NCI-H1105 treated with DMSO at 0.1 percent for 48 hours (cell line): ENCODE results near the gene ANO8.

Experiments used
- DNase-seq: peaks from one replicate; lab custom pipeline; 2025; lab: John Stamatoyannopoulos, UW

The ANO8 gene

GRCh38 chr19:17327654-17328516 is 6.8 kb downstream of the ANO8 start:
- DNase-seq: peak; percentile 11

GRCh38 chr19:17327068-17327653 is 7.5 kb downstream of the ANO8 start:
- no peak for DNase-seq

DNA sequence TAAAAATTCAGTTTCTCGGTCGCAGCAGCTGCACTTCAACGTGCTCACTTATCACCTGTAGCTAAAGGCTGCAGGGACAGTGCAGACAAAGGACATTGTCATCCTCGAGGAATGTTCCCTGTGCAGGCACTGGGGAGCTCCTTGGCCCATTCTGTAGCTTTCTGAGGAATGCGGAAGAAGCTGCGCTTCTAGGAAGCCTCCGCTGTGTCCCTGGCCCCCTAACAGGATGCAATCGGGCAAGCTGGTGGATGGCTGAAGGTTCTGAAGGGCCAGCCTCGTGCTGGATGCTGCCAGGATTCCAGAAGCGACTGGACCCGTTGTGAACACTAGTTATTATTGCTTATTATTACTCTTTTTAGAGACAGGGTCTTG is 8.1 kb downstream of the ANO8 start:
- DNase-seq: no peak

- DNase-seq: no peak
Measured at GRCh38 chr19:17325881-17326594, 8.6 kb downstream of the ANO8 start.

DNA sequence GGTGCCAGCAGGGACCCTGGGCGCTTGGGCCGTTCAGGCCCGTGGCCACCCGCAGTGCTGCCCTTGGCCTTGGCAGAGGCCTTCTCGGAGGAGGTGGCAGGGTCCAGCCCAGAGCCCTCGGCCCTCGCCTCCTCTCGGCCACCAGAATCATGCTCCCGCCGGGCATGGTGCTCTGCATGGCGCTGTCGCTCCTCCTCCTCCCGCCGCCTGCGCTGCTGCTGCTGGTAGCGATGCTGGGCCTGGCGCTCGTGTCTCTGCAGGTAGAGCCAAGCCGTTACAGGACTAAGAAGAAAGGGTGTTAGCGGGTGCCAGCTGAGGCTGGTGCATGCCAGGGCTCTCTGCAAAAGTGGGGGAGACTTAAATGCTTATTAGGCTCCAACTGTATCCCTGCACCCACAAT is 9.5 kb downstream of the ANO8 start:
- DNase-seq: no peak

GRCh38 chr19:17324357-17325114 is 10.1 kb downstream of the ANO8 start:
- no peak for DNase-seq

DNA sequence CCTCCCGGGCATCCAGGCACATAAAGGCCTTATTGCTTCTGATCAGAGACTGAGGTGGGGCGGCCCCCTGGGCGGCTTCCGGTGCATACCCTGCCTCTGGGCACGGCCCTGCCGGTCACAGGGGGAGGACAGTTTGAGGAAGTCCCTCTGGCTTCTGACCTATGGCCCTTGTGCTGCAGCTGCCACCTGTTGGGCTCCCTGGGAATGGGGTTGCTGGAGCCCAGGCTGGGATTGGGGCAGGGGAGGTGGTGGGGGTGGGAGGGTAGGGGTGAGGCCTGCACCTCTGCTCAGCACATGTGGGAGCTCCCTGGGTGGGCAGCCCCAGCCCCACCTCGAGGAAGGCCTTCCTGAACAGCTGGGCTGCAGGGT is 10.7 kb downstream of the ANO8 start:
- DNase-seq: no peak

GRCh38 chr19:17323300-17323963 is 11.2 kb downstream of the ANO8 start:
- no peak for DNase-seq

- no peak for DNase-seq
Measured at GRCh38 chr19:17322854-17323253, 11.8 kb downstream of the ANO8 start.

DNA sequence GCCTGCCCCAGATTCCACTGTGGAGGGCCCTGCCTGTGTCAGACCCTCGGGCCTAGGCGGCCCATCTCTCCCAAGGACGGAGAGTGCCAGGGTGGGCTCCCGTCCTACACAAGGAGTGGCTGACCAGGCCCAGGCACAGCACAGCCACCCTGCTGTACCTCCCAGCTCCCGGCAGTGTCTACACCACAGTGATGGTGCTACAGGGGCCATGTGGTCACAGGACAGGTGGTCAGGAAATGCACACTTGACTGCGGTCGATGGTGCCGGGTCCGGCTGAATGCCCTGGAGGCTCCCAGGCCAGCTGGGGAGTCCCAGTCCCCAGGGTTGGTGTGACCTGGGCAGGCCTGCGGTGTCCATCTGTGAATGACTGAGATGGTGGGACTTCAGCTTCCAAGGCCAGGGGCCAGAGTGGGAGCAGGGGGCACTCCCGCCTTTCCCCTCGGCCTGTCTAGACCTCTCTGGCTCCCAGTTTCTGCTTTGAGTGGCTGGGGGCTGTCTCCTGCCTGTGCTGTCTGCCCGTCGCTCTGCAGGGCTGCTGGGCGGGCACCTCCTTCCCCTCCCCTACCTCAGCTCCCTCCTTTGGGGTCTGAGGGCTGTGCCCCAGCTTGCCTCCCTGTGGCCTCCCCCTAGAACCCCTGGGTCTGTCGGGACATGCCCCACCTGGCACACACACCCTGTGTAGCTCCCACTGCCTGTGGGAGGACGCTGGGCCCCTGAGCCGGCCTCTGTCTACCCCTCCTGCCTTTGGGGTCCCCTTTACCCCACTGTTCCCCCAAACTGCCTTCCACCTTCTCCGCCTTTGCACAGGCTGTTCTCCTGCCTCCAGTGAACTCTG is 12.8 kb downstream of the ANO8 start:
- DNase-seq: no peak

- DNase-seq: no peak
Measured at GRCh38 chr19:17320435-17320834, 14.2 kb downstream of the ANO8 start.

DNA sequence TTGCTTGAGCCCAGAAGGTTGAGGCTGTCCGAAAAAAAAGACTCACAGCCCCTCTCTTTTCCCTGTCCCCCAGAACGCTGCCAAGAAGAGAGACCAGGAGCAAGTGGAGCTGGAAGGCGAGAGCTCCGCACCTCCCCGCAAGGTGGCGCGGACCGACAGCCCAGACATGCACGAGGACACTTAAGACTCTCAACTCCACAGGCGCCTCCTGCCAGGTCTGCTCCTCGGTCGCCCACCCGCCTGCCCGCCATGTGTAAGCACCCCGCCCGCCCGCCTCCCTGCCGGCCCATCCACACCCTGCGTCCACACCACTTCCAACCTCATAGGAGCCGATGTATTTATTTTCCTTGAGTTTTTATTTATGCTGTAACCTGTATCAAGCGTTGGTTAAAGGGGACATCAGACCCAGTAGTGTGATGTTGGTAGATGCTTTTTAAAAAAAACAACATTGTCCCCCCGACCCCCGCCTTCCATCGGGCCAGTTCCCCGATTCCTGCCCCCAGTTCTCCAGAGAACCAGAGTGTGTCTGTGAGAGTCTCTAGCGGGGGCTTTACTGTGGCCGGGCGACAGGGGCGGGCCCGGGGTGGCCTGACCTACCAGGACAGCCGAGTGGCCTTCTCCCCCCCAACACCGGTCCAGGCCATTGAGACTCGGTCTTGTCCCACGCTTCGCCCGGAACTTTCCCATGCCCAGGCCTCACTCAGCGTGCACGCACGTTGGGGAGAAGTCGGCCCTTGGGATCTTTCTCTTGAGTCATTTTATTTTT is 15.0 kb downstream of the ANO8 start:
- DNase-seq: no peak

- no peak for DNase-seq
Measured at GRCh38 chr19:17318966-17319365, 15.7 kb downstream of the ANO8 start.

DNA sequence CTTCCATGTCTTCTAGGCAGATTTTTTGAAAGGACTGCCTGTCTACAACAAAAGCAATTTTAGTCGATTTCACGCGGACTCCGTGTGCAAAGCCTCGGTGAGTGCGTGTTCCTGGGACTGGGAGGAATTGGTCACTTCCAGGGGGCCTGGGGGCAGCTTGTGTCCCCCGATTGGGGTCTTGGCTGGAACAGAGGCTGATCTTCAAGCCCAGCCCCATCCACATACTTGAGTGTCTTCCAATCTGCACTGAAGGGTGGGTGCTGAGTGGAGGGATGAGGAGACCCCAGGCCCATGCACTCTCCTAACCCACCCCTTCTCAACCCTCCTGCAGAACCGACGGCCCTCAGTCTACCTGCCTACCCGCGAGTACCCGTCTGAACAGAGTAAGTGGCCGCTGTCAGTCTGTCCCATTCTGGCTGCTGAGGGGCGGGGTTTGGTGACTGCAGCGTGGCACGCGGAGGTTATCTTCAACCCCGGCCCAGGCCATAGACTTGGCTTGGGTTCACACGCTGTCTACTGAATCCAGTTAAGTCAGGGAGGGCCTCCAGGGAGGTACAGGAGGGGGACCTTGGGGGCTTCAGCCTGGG is 20.6 kb downstream of the ANO8 start:
- no peak for DNase-seq

DNA sequence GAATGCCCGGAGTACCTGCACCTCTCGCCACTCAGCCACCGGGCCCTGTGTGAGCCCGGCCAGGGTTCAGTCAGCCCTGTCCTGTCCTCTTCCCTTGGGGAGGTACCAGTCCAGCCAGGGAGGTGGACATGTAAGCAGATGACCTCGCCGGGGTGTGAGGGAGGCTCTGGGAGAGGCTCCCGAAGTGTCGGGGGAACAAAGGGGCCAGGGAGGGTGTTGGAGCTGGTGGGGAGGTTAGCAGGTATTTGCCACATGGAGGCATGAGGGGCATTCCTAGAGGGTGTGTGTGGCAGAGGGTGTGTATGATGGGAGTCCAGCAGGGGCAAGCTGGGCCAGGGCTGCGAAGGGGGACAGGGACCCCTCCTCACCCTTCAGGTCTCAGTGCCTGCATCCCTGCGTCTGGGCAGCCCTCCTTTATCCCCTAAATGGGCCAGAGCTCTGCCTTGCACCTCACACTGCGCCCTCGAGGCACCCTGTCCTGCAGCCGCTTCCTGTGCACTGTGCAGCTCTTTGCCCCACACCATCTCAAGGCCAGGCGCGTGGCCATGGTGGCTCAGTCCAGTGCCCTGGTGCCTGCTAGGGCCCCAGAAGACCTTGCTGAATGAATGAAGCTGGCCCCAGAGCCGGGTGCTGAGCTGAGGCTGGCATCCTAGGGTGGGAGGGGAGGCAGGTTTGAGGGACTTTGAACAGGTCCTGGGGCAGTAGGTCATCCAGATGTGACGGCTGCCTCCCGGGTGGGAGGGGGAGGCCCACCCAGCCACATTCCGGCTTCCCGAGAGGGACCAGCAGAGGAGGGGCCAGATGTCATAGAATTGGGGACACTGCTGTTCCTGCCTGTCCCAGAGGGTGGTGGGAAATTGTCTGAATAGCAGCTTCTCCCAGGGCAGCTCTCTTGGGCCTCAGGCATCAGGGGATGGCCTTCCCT is 22.2 kb downstream of the ANO8 start:
- DNase-seq: no peak

DNA sequence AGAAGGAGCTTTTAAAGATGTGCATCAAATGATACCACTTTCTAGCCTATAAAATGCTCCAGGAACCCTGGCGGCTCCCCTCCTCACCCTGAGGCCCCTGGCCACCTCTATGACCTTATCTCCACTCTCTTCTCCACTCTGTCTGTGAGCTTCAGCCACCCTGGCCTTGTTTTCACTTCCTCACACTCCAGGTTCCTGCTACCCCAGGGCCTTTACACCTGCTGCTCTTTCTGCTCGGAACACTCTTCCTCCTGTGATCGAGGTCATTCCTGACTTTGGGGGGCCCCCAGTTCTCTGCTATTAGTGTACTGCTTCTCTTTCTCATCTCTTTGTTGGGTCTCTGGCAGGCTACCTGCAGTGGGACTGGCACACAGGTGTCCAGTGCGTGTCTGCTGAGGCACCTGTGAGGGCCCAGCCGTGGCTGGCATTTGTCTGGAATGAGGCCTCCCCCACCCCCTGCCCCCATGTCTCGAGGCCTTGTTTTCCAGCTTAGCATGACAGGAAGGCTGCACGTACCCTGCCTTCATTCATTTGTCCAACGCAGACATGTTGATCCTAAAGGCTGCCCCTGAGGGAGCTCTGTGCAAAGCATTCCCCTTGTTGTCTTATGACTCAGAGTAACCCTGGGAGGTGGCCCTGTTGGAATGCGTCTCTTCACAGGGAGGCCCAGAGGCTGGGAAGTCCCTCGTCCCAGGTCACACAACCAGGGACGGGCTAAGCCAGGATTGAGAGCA is 23.0 kb downstream of the ANO8 start:
- DNase-seq: no peak

GRCh38 chr19:17309965-17310461 is 24.6 kb downstream of the ANO8 start:
- DNase-seq: no peak
